HEK293 (cell line): ENCODE data around the gene DEK.
"Not testable (repeated sequence)": the region's sequence is repeated elsewhere in the genome, so short reads cannot be mapped to it uniquely, and the experiment has no call there.

Experiments
- ZNF423 ChIP-seq: fragments of 450-650 bp; formaldehyde crosslinking; IDR thresholded peaks from 2 replicates; pipeline ENCODE4 v1.5.1; 2016; ENCODE audit warnings: missing biosample characterization, missing genetic modification characterization
- ZNF501 ChIP-seq: fragments of 450-650 bp; formaldehyde crosslinking; IDR thresholded peaks from 2 replicates; pipeline ENCODE4 v1.5.1; 2016; ENCODE audit warnings: missing biosample characterization, missing genetic modification characterization
- ZNF596 ChIP-seq: fragments of 450-650 bp; IDR thresholded peaks from 2 replicates; pipeline ENCODE4 v1.5.0; 2018; ENCODE audit warnings: missing biosample characterization, mild to moderate bottlenecking, missing genetic modification characterization, moderate library complexity
- TF ChIP-seq, protein P1 (sequence below): fragments of 450-650 bp; formaldehyde crosslinking; IDR thresholded peaks from 2 replicates; pipeline ENCODE4 v1.5.1; 2016; ENCODE audit warnings: missing biosample characterization, missing genetic modification characterization

DNA sequence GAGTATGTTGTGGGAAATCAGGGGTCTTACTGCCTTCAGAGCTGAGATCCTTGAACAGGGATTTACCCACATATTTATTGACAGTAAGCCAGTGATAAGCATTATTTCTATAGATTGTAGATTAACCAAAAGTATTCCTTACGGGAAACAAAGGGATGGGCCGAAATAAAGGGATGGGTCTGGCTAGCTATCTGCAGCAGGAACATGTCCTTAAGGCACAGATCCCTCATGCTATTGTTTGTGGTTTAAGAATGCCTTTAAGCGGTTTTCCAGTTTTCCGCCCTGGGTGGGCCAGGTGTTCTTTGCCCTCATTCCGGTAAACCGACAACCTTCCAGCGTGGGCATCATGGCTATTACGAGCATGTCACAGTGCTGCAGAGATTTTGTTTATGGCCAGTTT is 45.7 kb upstream of the DEK start:
- not testable (repeated sequence) for TF ChIP-seq ZNF501 (tag by site-specific recombination); ZNF596; ZNF423 (tag by site-specific recombination)
- TF ChIP-seq, protein P1, sequence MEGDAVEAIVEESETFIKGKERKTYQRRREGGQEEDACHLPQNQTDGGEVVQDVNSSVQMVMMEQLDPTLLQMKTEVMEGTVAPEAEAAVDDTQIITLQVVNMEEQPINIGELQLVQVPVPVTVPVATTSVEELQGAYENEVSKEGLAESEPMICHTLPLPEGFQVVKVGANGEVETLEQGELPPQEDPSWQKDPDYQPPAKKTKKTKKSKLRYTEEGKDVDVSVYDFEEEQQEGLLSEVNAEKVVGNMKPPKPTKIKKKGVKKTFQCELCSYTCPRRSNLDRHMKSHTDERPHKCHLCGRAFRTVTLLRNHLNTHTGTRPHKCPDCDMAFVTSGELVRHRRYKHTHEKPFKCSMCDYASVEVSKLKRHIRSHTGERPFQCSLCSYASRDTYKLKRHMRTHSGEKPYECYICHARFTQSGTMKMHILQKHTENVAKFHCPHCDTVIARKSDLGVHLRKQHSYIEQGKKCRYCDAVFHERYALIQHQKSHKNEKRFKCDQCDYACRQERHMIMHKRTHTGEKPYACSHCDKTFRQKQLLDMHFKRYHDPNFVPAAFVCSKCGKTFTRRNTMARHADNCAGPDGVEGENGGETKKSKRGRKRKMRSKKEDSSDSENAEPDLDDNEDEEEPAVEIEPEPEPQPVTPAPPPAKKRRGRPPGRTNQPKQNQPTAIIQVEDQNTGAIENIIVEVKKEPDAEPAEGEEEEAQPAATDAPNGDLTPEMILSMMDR (tag by site-specific recombination), result not testable (repeated sequence)
